GM13976 (cell line): ENCODE measurements around the gene TAAR1.
A peak's percentile ranks its signal among the peaks of the same experiment; 100 is the strongest.

ENCODE experiments used
- DNase-seq: peaks from one replicate; pipeline ENCODE4 v3.0.0; 2012; ENCODE audit warnings: low spot score
- CTCF ChIP-seq: IDR thresholded peaks from 2 replicates; pipeline ENCODE4 v1.5.1; 2012; ENCODE audit warnings: borderline replicate concordance, mild to moderate bottlenecking; ENCODE audit not compliant: insufficient read depth; ENCODE audit errors: extremely low read depth, missing control alignments, control extremely low read depth
- in situ Hi-C: fragments of 300-500 bp; cut with MboI; formaldehyde crosslinking; loops from one replicate; pipeline ENCODE4 v1.12.0; 2022; ENCODE audit warnings: low sequenced_read_pairs, mixed read lengths, inconsistent platforms; ENCODE audit not compliant: unreplicated experiment

The TAAR1 gene

DNA sequence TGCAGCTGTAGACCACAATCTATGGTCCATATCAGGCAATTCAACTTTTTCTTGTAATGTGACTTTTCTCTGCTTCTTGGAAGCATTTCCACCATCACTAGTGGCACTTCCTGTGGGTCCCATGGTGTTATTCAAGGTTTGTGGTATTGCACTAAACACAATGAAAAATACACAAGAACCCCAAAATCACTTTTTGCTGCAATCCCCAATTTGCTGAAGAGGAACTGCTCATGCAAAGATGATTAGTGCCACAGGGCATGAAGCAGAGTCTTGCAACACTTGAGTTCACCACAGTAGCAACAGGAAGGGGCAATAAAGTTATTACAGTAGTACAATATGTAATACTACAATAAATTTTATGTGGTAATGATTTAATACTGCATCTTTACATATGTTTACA, 16.8 kb upstream of the TAAR1 start:
- no peak for DNase-seq
- in situ Hi-C loops, result no loop called here
- TF ChIP-seq CTCF, result no peak

DNA sequence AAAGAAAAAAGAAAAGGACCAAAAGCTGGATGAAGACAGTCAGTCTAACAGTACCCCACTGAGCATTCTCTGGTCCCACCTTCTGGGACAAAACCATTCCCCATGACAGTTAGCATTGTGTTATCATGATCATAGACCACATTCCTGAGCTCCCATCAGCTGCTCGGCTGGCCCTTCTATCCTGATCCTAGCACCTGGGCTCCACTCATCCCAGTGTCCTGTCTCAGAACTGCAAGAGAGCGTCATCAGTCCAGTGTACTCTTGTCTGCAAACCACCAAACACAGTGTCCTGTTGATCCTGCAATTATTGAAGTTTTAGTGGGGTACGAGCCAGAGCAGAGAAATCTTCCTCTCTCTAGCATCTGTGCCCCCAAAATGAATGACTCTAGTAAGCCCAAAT, 16.0 kb upstream of the TAAR1 start:
- no peak for TF ChIP-seq CTCF
- DNase-seq, result no peak
- in situ Hi-C loops, result no loop called here

GRCh38 chr6:132673376-132674094, 14.6 kb upstream of the TAAR1 start:
- in situ Hi-C loops, result no loop called here
- TF ChIP-seq CTCF, result no peak
- DNase-seq, result no peak

DNA sequence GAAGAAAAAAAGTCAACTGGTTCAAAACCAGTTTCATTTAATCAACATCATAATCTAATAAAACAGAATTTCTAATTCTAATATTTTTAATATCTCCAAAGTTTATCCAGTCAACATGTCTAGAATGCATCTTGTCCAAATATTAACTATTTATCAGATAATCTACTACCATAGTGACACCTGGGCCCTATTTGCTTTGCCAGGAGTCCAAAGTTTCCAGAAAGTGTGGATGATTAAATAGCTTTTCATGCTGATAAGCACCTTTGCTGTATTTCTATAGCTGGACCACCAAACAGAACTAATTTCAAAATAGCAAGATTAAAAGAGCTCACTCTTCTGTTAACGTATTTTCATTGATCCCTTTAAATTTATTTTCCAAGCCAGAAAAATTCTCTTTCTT, 12.3 kb upstream of the TAAR1 start:
- in situ Hi-C loops, result no loop called here
- TF ChIP-seq CTCF, result no peak
- no peak for DNase-seq

DNA sequence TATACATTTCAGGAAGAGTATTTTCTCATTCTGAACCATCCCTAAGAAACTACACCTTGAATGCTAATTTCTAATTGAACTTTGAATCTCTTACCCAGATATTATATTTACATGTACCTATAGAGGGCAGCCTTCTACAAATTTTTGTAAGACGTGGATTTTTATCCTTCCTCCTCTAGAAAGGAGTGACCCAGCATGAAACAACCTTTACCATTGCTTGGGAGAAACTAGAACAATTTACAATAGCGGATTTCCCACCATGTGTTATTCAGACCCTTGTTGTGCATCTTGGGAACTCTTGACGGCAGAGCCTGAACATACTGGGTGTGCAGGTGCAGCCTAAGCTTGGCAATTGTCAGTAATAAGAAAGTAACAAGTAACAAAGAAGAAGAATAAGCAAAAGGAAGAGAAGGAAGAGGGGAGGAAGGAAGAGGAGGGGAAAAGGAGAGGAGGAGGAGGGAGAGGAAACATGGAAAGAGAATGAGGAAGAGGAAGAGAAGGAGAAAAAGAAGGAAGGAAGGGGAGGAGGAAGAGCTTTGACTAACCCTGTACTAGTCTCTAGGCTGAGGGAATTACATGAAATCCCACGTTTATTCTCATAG, 10.8 kb upstream of the TAAR1 start:
- TF ChIP-seq CTCF, result peak; percentile 33
- peak; percentile 47 for DNase-seq
- in situ Hi-C loops, result loop anchor here (5.0 kb wide), 1 partner anchor 98 kb away; no protein-coding TSS in a partner anchor

DNA sequence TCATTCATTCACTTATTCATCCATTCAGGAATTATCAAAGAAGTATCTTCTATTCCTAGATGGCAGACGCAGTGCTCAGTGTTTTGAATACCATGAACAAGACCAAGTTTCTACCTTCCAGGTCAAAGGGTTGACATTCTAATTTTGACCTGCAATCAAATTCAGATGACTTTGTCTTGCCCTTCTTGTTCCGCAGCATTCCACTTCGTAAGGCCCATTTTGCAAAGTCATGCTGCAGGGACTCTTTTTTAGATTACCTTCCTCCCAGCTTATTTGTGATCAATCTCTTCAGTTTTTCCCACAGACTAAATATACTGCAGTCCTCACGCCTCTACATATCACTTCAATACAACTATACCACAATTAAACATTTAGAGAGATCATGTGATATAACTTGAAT, 7.1 kb upstream of the TAAR1 start:
- no peak for TF ChIP-seq CTCF
- no peak for DNase-seq
- in situ Hi-C loops, result loop anchor here (5.0 kb wide), 1 partner anchor 101 kb away; no protein-coding TSS in a partner anchor
